SK-N-SH (cell line): ENCODE data around the gene SLC7A6.

Experiments
- ELF1 ChIP-seq: IDR thresholded peaks from 2 replicates; pipeline ENCODE4 v1.4.0; 2012
- FOXM1 ChIP-seq: IDR thresholded peaks from 2 replicates; pipeline ENCODE4 v1.4.0; 2012; ENCODE audit warnings: low read depth, mild to moderate bottlenecking
- MAX ChIP-seq: IDR thresholded peaks from 2 replicates; pipeline ENCODE4 v1.4.0; 2012; ENCODE audit warnings: low read depth
- MXI1 ChIP-seq: IDR thresholded peaks from 2 replicates; pipeline ENCODE4 v1.6.1; 2012; ENCODE audit warnings: mild to moderate bottlenecking, low read depth, low read length, improper control_type of control experiment
- NRF1 ChIP-seq: IDR thresholded peaks from 2 replicates; pipeline ENCODE4 v1.6.1; 2012; ENCODE audit warnings: low read depth, mild to moderate bottlenecking, low read length
- POLR2AphosphoS5 ChIP-seq: IDR thresholded peaks from 2 replicates; pipeline ENCODE4 v1.6.1; 2012; ENCODE audit warnings: low read depth, low read length
- USF1 ChIP-seq: IDR thresholded peaks from 2 replicates; pipeline ENCODE4 v1.4.0; 2012; ENCODE audit warnings: low read depth, borderline replicate concordance
- TF ChIP-seq, protein P1 (sequence below): fragments of 200-600 bp; sonication (generic); IDR thresholded peaks from 2 replicates; pipeline ENCODE4 v1.6.1; 2017; ENCODE audit warnings: antibody characterized with exemption, mild to moderate bottlenecking, moderate library complexity
- TF ChIP-seq, protein P2 (sequence below): IDR thresholded peaks from 2 replicates; pipeline ENCODE4 v1.6.1; 2012; ENCODE audit warnings: mild to moderate bottlenecking, low read depth, low read length, moderate library complexity

- TF ChIP-seq, protein P1, sequence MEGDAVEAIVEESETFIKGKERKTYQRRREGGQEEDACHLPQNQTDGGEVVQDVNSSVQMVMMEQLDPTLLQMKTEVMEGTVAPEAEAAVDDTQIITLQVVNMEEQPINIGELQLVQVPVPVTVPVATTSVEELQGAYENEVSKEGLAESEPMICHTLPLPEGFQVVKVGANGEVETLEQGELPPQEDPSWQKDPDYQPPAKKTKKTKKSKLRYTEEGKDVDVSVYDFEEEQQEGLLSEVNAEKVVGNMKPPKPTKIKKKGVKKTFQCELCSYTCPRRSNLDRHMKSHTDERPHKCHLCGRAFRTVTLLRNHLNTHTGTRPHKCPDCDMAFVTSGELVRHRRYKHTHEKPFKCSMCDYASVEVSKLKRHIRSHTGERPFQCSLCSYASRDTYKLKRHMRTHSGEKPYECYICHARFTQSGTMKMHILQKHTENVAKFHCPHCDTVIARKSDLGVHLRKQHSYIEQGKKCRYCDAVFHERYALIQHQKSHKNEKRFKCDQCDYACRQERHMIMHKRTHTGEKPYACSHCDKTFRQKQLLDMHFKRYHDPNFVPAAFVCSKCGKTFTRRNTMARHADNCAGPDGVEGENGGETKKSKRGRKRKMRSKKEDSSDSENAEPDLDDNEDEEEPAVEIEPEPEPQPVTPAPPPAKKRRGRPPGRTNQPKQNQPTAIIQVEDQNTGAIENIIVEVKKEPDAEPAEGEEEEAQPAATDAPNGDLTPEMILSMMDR, result no peak
- no peak for TF ChIP-seq MXI1
- TF ChIP-seq, protein P2, sequence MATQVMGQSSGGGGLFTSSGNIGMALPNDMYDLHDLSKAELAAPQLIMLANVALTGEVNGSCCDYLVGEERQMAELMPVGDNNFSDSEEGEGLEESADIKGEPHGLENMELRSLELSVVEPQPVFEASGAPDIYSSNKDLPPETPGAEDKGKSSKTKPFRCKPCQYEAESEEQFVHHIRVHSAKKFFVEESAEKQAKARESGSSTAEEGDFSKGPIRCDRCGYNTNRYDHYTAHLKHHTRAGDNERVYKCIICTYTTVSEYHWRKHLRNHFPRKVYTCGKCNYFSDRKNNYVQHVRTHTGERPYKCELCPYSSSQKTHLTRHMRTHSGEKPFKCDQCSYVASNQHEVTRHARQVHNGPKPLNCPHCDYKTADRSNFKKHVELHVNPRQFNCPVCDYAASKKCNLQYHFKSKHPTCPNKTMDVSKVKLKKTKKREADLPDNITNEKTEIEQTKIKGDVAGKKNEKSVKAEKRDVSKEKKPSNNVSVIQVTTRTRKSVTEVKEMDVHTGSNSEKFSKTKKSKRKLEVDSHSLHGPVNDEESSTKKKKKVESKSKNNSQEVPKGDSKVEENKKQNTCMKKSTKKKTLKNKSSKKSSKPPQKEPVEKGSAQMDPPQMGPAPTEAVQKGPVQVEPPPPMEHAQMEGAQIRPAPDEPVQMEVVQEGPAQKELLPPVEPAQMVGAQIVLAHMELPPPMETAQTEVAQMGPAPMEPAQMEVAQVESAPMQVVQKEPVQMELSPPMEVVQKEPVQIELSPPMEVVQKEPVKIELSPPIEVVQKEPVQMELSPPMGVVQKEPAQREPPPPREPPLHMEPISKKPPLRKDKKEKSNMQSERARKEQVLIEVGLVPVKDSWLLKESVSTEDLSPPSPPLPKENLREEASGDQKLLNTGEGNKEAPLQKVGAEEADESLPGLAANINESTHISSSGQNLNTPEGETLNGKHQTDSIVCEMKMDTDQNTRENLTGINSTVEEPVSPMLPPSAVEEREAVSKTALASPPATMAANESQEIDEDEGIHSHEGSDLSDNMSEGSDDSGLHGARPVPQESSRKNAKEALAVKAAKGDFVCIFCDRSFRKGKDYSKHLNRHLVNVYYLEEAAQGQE, result no peak
- no peak for TF ChIP-seq USF1
- no peak for TF ChIP-seq MAX
- no peak for TF ChIP-seq ELF1
- TF ChIP-seq POLR2AphosphoS5, result no peak
- no peak for TF ChIP-seq FOXM1
- TF ChIP-seq NRF1, result no peak
Measured at GRCh38 chr16:68235108-68235886, 29.0 kb upstream of the SLC7A6 start.
